Left lobe of liver (tissue), 2 donors: ENCODE data around the gene HHIPL1. TPM values are rescaled to one million over a fixed set of nuclear protein-coding genes. Genes with fewer than 3 reads are reported as not detected.

Experiments
- ATAC-seq: fragments of 200-7000 bp; cut with Tn5 transposase; one replicate; pipeline ENCODE4 v1.9.1; 2020; ENCODE audit warnings: mild to moderate bottlenecking, moderate library complexity
- DNase-seq: peaks from one replicate; pipeline ENCODE4 v3.0.0-alpha.2; 2020; ENCODE audit warnings: low spot score
- total RNA-seq: library from RNA; stranded (reverse); gene quantifications from one replicate; pipeline ENCODE4 v1.2.1, GENCODE V29; 2021
- donor health status: DM: no; HTN: no; CAD: no; lungs with moderate emphysema.
- donor health status: DM: no; HTN: yes; CAD: no.

Gene HHIPL1
- total RNA-seq, 1 donor from 2014 or later, result 0.96 TPM

DNA sequence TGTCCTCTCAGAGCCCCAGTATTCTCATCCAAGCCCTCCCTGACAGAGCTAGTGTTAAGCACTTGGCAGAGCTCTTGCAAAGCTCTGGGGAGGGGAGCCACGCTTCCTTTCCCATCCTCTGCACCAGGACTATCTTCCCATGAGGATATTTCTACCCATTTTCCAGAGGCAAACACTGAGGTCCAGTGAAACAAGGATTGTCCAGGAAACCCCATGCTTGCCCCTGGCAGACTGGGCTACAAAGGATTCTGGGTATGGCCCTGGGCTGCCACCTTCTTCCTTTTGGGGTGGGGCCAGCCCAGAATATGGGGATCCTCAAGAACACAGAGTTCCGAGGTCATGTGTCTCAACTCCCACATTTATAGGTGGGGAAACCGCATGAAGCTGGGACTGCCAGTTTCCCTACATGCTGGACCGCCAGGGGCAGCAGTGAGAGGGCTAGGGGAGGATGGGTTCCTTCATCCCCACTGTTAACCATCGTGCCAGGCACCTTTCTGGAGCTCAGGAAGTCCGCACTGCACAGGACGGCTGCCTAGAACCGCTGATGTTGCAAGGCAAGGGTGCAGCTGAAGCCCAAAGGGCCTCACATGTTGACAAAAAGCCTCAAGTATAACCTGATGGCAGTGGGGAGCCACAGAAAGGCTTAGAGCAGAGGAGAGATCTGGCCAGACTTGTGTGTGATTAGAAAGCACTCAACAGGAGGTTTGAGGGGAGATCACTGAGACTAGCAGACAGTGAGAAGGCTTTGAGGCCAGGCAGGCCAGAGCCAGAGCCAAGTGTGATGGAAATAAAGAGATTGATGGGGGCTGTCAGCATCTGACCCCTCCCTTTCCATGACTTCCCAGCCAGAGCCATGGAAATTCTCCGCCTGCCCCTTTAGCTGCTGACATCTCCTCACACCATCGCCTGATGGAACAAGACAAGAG, 35.4 kb upstream of the HHIPL1 start:
- ATAC-seq, result no peak
- DNase-seq, result no peak

- no peak for DNase-seq
- ATAC-seq, result no peak
Measured at GRCh38 chr14:99611646-99612045, 33.3 kb upstream of the HHIPL1 start.

- no peak for ATAC-seq
Measured at GRCh38 chr14:99612071-99612737, 32.7 kb upstream of the HHIPL1 start.

GRCh38 chr14:99612738-99613330, 32.1 kb upstream of the HHIPL1 start:
- ATAC-seq (no peak), DNase-seq (no peak)

More at GRCh38 chr14:99612071-99612737, 32.7 kb upstream of the HHIPL1 start:
- DNase-seq, result no peak

GRCh38 chr14:99615497-99616157, 29.3 kb upstream of the HHIPL1 start:
- DNase-seq (no peak), ATAC-seq (no peak)

DNA sequence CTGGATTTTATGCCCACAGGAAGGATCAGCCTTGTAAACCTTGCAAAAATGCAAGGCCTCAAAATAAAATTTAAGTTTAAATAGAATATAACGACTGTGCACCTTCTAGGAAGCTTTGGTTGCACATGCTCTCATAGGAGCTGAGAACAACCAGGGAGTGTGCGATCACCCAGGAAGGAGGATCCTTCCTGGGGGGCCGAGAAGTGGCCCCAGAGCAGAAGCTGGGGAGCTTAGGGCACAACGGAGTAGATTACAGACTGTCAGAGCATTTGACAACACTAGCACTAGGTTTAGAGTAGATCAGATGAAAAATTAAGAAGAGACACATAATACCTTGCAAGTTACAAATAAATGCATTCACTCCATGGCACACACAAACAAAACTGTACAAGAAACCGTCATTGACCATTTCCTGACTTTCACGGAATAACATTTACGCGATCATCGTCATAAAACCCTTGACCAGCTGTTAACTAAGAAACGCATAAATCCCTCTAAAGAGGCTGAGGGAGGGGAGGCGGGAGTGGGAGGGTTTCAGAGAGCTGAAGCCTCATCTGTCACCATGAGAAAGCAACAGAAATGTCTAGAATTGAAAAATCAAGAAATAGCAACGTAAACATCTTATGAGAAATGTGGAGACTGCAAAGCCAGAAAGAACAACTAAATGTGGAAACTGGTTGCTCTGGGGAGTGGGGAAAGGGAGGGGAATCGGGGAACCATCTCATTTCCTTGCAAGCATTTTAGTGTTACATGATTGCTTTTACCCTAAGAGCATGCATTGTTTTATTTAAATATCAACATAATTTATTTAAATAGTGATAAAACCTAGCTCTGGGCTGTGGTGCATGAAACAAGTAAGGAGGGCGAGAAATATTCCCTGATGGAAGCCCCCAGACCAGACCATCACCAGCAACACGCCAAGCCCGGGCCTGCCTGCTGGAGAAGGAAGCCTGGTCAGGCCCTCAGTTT, 27.8 kb upstream of the HHIPL1 start:
- ATAC-seq (no peak), DNase-seq (no peak)

- ATAC-seq, result peak; percentile 16
- no peak for DNase-seq
Measured at GRCh38 chr14:99619835-99620834, 24.8 kb upstream of the HHIPL1 start.

DNA sequence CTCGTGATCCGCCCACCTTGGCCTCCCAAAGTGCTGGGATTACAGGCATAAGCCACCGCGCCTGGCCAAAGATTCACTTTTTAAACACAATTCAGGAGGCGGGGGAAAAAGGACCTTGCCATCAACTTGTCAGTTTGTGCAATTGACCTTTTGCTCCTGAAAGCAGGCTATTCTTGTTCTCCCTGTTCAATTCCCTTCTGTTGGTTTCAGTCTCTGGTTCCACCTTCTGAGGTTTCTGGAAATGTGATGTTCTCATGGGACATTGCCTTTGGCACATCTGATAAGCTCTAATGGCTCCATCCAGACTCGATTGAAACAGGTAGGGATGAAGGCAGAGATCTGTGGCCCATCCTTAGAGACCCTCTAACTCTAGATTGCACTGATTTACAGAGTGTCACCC, 23.0 kb upstream of the HHIPL1 start:
- DNase-seq, result no peak
- ATAC-seq, result peak; percentile 39

GRCh38 chr14:99624024-99624423, 20.9 kb upstream of the HHIPL1 start:
- ATAC-seq (no peak), DNase-seq (no peak)

- ATAC-seq, result no peak
Measured at GRCh38 chr14:99624971-99625370, 20.0 kb upstream of the HHIPL1 start.

GRCh38 chr14:99625476-99625875, 19.5 kb upstream of the HHIPL1 start:
- DNase-seq (no peak), ATAC-seq (no peak)

More at GRCh38 chr14:99624971-99625370, 20.0 kb upstream of the HHIPL1 start:
- no peak for DNase-seq

DNA sequence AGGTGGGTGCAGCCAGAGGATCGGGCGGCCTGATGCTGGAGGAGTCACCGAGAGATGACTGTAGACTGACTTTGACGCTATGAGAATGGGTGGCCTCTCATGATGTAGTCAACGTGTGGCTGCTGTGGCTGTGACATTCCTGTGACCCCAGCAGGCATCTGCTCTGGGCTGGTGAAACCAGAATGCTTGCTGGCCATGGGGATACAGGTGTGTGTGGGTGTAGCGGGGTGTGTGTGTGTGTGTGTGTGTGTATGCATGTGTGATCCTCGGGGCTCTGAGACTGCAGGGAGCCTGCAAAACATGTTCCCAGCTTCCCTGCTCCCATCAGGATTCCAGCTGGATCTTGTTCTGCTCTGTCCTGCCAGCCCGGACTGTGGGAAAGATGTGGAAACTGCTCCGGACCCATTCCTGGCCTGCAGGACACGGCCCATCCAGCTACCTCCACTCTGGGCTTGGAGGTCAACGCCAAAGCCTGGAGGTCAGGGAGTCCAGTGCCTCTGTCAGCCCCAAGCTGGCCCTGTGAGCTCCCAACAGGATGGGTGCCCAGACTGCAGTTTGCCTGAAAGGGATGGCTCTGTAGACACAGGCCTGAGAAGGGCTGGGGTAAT, 18.8 kb upstream of the HHIPL1 start:
- ATAC-seq (no peak), DNase-seq (no peak)

DNA sequence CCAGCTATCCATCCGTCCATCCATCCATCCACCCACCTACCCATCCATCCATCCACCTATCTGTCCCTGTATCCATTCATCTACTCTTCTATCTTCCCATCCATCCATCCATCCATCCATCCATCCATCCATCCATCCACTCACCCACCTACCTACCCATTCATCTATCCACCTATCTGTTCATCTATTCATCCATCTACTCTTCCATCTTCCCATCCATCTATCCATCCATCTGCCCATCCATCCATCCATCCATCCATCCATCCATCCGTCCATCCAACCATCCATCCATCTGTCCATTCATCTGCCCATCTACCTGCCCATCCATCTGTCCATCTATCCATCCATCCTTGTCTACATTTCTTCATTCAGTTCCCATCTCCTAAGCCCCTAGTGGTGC, 17.8 kb upstream of the HHIPL1 start:
- no peak for ATAC-seq
- no peak for DNase-seq

GRCh38 chr14:99627510-99628381, 17.2 kb upstream of the HHIPL1 start:
- ATAC-seq (no peak), DNase-seq (no peak)

- DNase-seq (peak; percentile 79), ATAC-seq (peak; percentile 99)
Measured at GRCh38 chr14:99628887-99629618, 15.9 kb upstream of the HHIPL1 start.

- ATAC-seq, result no peak
- no peak for DNase-seq
Measured at GRCh38 chr14:99630202-99630601, 14.7 kb upstream of the HHIPL1 start.
